Right lobe of liver (tissue), 6 donors: Measurements from ENCODE around the gene CSTF1. TPM values are rescaled to one million over a fixed set of nuclear protein-coding genes. Genes with fewer than 3 reads are reported as not detected.

Experiments
- ATAC-seq, 4 donors: fragments of 200-7000 bp; cut with Tn5 transposase; one replicate each; pipeline ENCODE4 v1.9.1; 2020; ENCODE audit warnings: mild to moderate bottlenecking in 4 of 4, moderate library complexity in 4 of 4
- DNase-seq, 3 donors: peaks; one replicate each; pipeline ENCODE4 v3.0.0-alpha.2; 2020
- H3K27ac ChIP-seq, 3 donors: fragments of 200-600 bp; one replicate each; pipeline ENCODE4 v1.8.0; 2022
- H3K27me3 ChIP-seq, 2 donors: fragments of 200-600 bp; one replicate each; pipeline ENCODE4 v1.8.0; 2022
- H3K36me3 ChIP-seq, 4 donors: fragments of 200-600 bp; sonication (generic) in 1 of 4; one replicate each; pipeline versions ENCODE4 v1.5.1 to v1.8.0; 2017 to 2022; ENCODE audit warnings: control low read depth in 1 of 4
- H3K4me1 ChIP-seq, 4 donors: fragments of 200-600 bp; sonication (generic) in 1 of 4; one replicate each; pipeline versions ENCODE4 v1.5.1 to v1.8.0; 2017 to 2022; ENCODE audit warnings: control low read depth in 1 of 4
- H3K4me3 ChIP-seq, 3 donors: fragments of 200-600 bp; one replicate each; pipeline ENCODE4 v1.8.0; 2022
- H3K9me3 ChIP-seq, 4 donors: fragments of 200-600 bp; sonication (generic) in 1 of 4; one replicate each; pipeline versions ENCODE4 v1.5.1 to v1.8.0; 2017 to 2022; ENCODE audit warnings: control low read depth in 1 of 4
- CTCF ChIP-seq, 4 donors: fragments of 200-600 bp in 3 of 4; fragments of 450-650 bp in 1 of 4; IDR thresholded peaks; one replicate each; pipeline versions ENCODE4 v1.5.1 to v1.8.0; 2016 to 2022; ENCODE audit warnings: antibody characterized with exemption in 4 of 4, mild to moderate bottlenecking in 2 of 4
- POLR2A ChIP-seq: fragments of 450-650 bp; IDR thresholded peaks from one replicate; pipeline ENCODE4 v1.6.1; 2017; ENCODE audit warnings: antibody characterized with exemption, mild to moderate bottlenecking
- WGBS: methylation state at CpG from one replicate; pipeline ENCODE4 v1.1.6; 2018; ENCODE audit warnings: low coverage, low lambda C conversion rate; ENCODE audit not compliant: insufficient coverage; ENCODE audit errors: missing lambda C conversion rate; 5-methylcytosine and 5-hydroxymethylcytosine counted together
- intact Hi-C, 2 donors: fragments of 100-400 bp; cut with DNase I; formaldehyde crosslinking; loops; one replicate each; pipeline versions ENCODE4 v1.11.2 to v1.14.1; 2022
- total RNA-seq, 6 experiments: library from RNA; depleted of rRNA in 2 of 6; stranded (reverse); fragments of >200 nt in 2 of 6; fragmentation: NEBNext Ultra II Directional in 3 of 6; extraction: Animal tissue kit (Norgen Biotek cat#: 25700) in 3 of 6; gene quantifications; one replicate each; pipeline versions ENCODE4 v1.1.0 to v1.2.4, GENCODE V29; 2016 to 2023
- donor health status: DM: no; HTN: yes; CAD: no.
- donor health status: DM: no; HTN: no; CAD: no.
- donor health status: DM: no; HTN: no; CAD: no.
- donor health status: DM: no; HTN: yes; CAD: no.
- donor health status: DM: no; HTN: yes; CAD: no.

The CSTF1 gene
- total RNA-seq, 6 experiments from 2014 or later = 14.9 to 27.2 (median 16.6) TPM

DNA sequence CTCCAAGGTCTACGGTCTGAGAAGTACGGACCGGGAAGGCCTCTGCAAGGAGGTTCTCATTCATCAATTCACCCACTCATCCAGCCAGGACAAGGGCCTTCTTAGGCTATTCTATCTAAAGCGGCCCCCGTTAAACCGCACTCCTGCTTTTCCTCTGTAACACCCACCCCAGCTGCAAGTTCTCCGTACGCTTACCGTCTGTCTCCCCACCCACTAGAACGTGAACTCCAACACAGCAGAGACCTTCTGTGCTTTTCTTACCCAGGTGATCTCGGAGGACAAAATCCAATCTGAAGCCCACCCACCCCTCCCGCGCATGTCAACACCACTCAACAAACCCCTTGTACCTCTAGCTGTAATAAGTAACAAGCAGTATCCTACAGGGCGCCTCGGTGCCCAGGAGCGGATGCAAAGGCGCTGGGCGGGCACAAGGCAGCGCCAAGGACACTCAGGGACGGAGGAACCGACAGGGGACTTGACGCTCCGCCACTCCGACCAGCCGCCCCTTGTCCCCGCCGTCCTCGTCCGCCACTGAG lies 781 bp upstream of the CSTF1 start:
- Histone ChIP-seq H3K4me1 (peaks cover 0 to 12% (median 0%) of the 10 kb centered on the region in 4 donors), H3K4me3 (peak overlapping the region; percentile 71 to 75 (median 75)), H3K27ac (peak overlapping the region; percentile 92 to 93 (median 93)), H3K27me3 (no peaks in the 10 kb centered on the region), H3K9me3 (no peaks in the 10 kb centered on the region), H3K36me3 (peaks cover 0 to 16% (median 3%) of the 10 kb centered on the region in 4 donors)
- ATAC-seq = peak; percentile 22 to 34 (median 28)
- WGBS = under 1% methylated on average over 12 of the region's 29 CpGs
- no peak for DNase-seq
- intact Hi-C loops = no loop called here
- TF ChIP-seq CTCF (IDR thresholded peaks at IDR 0.05) (no peak), POLR2A (no peak)

GRCh38 chr20:56392881-56393482 lies 537 bp downstream of the CSTF1 start:
- intact Hi-C loops = no loop called here
- H3K27ac ChIP-seq = peak overlapping the region; percentile 92 to 93 (median 93)
- H3K4me1 ChIP-seq = peaks cover 0 to 12% (median 0%) of the 10 kb centered on the region in 4 donors
- no peak for DNase-seq
- TF ChIP-seq POLR2A (no peak), CTCF (IDR thresholded peaks at IDR 0.05) (no peak)
- H3K27me3 ChIP-seq = no peaks in the 10 kb centered on the region
- H3K36me3 ChIP-seq = peaks cover 0 to 30% (median 10%) of the 10 kb centered on the region in 4 donors
- H3K9me3 ChIP-seq = no peaks in the 10 kb centered on the region
- under 1% methylated on average over 12 of the region's 18 CpGs for WGBS
- H3K4me3 ChIP-seq = peak overlapping the region; percentile 71 to 75 (median 75)
- ATAC-seq = peak in 2 of 4 donors; percentile 2 to 5

DNA sequence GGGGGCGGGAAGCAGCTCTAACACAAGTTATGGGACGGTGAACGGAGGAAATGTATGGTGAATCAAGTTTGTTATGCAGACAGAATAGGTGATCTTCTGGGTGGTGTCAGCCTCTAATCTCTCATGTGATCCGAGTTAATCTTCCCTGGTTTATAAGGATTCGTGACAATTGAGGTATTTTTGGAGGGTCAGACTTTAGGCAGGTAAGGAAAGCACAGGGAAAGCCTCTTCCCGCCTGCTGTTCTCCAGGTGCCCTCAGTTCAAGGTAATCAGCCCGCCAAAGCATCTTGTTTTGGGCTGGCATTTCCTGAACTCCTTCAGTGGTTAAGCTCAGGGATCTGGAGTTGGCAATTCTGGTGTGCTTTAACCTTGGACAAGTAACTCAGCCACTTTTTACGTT lies 1.2 kb downstream of the CSTF1 start:
- intact Hi-C loops = no loop called here
- 72% methylated on average over 8 of the region's 8 CpGs for WGBS
- H3K27ac ChIP-seq = no peak overlapping the region

GRCh38 chr20:56395166-56395565 lies 2.7 kb downstream of the CSTF1 start:
- ATAC-seq = no peak
- WGBS = 82% methylated on average over 4 of the region's 4 CpGs
- H3K36me3 ChIP-seq = peaks cover 0 to 48% (median 25%) of the 10 kb centered on the region in 4 donors
- peaks cover 0 to 12% (median 0%) of the 10 kb centered on the region in 4 donors for H3K4me1 ChIP-seq
- no peak overlapping the region for H3K4me3 ChIP-seq
- no peak overlapping the region for H3K27ac ChIP-seq
- TF ChIP-seq CTCF (IDR thresholded peaks at IDR 0.05) (no peak), POLR2A (no peak)
- intact Hi-C loops = no loop called here
- no peaks in the 10 kb centered on the region for H3K27me3 ChIP-seq
- no peaks in the 10 kb centered on the region for H3K9me3 ChIP-seq
- DNase-seq = no peak

More for the DNA sequence above, 1.2 kb downstream of the CSTF1 start:
- Histone ChIP-seq H3K9me3 (no peaks in the 10 kb centered on the region), H3K4me1 (peaks cover 0 to 12% (median 0%) of the 10 kb centered on the region in 4 donors), H3K36me3 (peaks cover 0 to 36% (median 15%) of the 10 kb centered on the region in 4 donors), H3K27me3 (no peaks in the 10 kb centered on the region), H3K4me3 (peak overlapping the region in 1 of 3 donors; percentile 75)
- TF ChIP-seq CTCF (IDR thresholded peaks at IDR 0.05) (no peak), POLR2A (no peak)
- no peak for DNase-seq
- no peak for ATAC-seq
